Activated naive CD4-positive, alpha-beta T cell treated with anti-CD3 and anti-CD28 coated beads for 36 hours (primary cell): ENCODE results near the gene ABCG1. TPM values are rescaled to one million over a fixed set of nuclear protein-coding genes. Genes with fewer than 3 reads are reported as not detected.

ENCODE experiments used
- CTCF ChIA-PET: fragments of 350-600 bp; sonication (Branson Sonifier 250); formaldehyde crosslinking; loops from one replicate; lab custom pipeline; 2021; ENCODE audit warnings: antibody characterized with exemption; lab: Charles Lee
- DNase-seq: peaks from one replicate; pipeline ENCODE4 v3.0.0-alpha.2; 2020
- H3K27ac Mint-ChIP-seq: one replicate; pipeline ENCODE4 v1.8.0; 2021; ENCODE audit warnings: mild to moderate bottlenecking, mixed read lengths
- H3K27me3 Mint-ChIP-seq: one replicate; pipeline ENCODE4 v1.8.0; 2021; ENCODE audit warnings: low read depth, mixed read lengths
- H3K36me3 Mint-ChIP-seq: one replicate; pipeline ENCODE4 v1.8.0; 2021; ENCODE audit warnings: low read depth, mixed read lengths
- H3K4me1 Mint-ChIP-seq: one replicate; pipeline ENCODE4 v1.8.0; 2021; ENCODE audit warnings: low read depth, mixed read lengths
- H3K4me3 Mint-ChIP-seq: one replicate; pipeline ENCODE4 v1.8.0; 2021; ENCODE audit warnings: mild to moderate bottlenecking, moderate library complexity, mixed read lengths
- H3K9me3 Mint-ChIP-seq: one replicate; pipeline ENCODE4 v1.8.0; 2021; ENCODE audit warnings: mixed read lengths
- intact Hi-C: fragments of 100-400 bp; cut with micrococcal nuclease; formaldehyde crosslinking; loops from one replicate; pipeline ENCODE4 v1.15.1; 2023
- total RNA-seq, 2 experiments: library from RNA; stranded (reverse); gene quantifications; one replicate each; pipeline ENCODE4 v1.2.3, GENCODE V29; 2021

Gene ABCG1
- total RNA-seq, 2 experiments from 2014 or later: 27.8 to 28.7 TPM

DNA sequence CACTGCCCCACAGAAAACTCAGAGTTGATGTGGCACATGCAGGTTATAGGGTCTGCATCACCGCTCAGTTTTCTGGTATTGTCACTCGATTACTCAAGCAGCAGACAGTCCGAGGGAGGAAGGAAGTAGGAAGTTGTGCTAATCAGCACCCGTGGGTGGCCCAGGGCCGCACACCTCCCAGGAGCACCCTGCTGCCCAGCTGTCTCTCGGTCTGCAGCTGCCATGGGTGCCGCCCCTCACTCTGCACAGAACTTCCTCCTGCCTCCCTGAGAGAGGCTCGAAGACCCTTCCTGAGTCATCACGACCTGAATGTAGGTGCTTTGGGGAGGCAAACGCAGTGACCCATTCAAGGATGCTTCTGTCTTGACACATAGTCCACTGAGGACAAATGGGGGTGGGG, 100.4 kb downstream of the ABCG1 start:
- DNase-seq: no peak
- Mint-ChIP-seq H3K4me1 (peaks cover 2% of the 10 kb centered on the region), H3K4me3 (no peak overlapping the region), H3K27ac (no peak overlapping the region), H3K36me3 (no peaks in the 10 kb centered on the region), H3K27me3 (peaks cover 3% of the 10 kb centered on the region), H3K9me3 (no peaks in the 10 kb centered on the region)
- intact Hi-C loops: no loop called here
- CTCF ChIA-PET: interaction anchor here (1.0 kb wide), 1 partner anchor 174 kb away, joined by 4 read pairs; no protein-coding TSS in a partner anchor

DNA sequence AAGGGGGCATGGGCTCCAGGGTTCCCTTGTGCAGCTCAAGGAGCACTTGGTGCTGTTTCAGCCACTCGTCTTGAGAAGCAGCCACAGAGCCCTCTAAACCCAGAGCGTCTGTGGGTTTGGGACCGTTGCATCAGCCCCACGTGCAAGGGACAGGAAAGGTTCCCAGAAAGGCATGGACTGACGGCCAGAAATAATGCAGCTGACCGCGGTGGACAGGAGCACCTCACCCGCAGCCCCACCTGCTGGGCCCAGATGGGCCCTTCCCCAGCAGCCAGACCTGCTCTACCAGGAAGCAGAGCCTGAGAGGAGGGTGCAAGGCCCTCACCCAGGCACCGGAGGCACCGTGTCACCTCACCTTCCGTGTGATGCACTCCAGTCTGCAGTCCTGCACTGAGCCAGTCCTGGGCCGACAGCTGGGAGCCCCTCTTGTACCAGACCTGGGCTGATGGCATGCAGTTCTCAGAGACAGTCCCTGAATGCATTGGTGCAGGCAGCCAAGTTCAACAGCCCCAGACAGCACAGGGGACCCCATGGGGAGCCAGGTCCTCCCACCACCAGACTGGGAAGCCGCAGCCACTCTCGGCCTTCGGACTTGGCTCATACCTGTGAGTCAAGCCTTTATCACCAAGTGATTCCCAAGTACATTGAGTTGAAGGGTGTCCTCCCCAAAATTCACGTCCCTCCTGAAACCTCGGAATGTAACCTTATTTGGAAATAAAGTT, 101.1 kb downstream of the ABCG1 start:
- Mint-ChIP-seq H3K9me3 (no peaks in the 10 kb centered on the region), H3K4me1 (peaks cover 2% of the 10 kb centered on the region), H3K27ac (no peak overlapping the region), H3K36me3 (no peaks in the 10 kb centered on the region), H3K4me3 (no peak overlapping the region), H3K27me3 (peaks cover 3% of the 10 kb centered on the region)
- no peak for DNase-seq
- intact Hi-C loops: no loop called here
- CTCF ChIA-PET: interaction anchor here (0.7 kb wide), 1 partner anchor 229 kb away, joined by 3 read pairs; no protein-coding TSS in a partner anchor

DNA sequence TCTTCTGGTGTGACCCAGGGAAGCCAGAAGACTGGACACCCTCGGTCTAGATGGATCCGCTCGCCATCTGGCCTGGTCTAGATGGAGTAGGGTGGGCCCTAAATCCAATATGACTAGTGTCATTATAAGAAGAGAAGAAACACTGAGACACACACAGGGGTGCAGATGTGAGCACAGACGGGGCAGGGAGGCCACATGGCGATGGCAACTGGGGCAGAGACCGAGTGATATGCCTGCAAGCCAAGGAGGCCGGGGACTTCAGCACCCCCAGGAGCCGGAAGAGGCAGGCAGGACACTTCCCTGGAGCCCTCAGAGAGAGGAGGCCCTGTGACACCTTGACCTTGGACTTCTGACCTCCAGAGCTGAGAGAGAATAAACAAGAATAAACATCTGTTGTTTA, 101.9 kb downstream of the ABCG1 start:
- intact Hi-C loops: no loop called here

GRCh38 chr21:42321231-42321630, 102.3 kb downstream of the ABCG1 start:
- intact Hi-C loops: no loop called here
- Mint-ChIP-seq H3K27me3 (peaks cover 3% of the 10 kb centered on the region), H3K4me3 (no peak overlapping the region), H3K9me3 (no peaks in the 10 kb centered on the region), H3K36me3 (no peaks in the 10 kb centered on the region), H3K27ac (no peak overlapping the region), H3K4me1 (peaks cover 2% of the 10 kb centered on the region)
- DNase-seq: no peak
- CTCF ChIA-PET: no interaction called here

More for the DNA sequence above, 101.9 kb downstream of the ABCG1 start:
- no peaks in the 10 kb centered on the region for H3K36me3 Mint-ChIP-seq
- CTCF ChIA-PET: interaction anchor here (0.7 kb wide), 1 partner anchor 229 kb away, joined by 3 read pairs; no protein-coding TSS in a partner anchor
- no peak overlapping the region for H3K4me3 Mint-ChIP-seq
- peaks cover 2% of the 10 kb centered on the region for H3K4me1 Mint-ChIP-seq
- H3K27me3 Mint-ChIP-seq: peaks cover 3% of the 10 kb centered on the region
- DNase-seq: no peak
- H3K27ac Mint-ChIP-seq: no peak overlapping the region
- no peaks in the 10 kb centered on the region for H3K9me3 Mint-ChIP-seq

GRCh38 chr21:42321845-42322244, 102.9 kb downstream of the ABCG1 start:
- H3K36me3 Mint-ChIP-seq: no peaks in the 10 kb centered on the region
- no peak for DNase-seq
- H3K9me3 Mint-ChIP-seq: no peaks in the 10 kb centered on the region
- H3K4me1 Mint-ChIP-seq: peaks cover 2% of the 10 kb centered on the region
- peaks cover 3% of the 10 kb centered on the region for H3K27me3 Mint-ChIP-seq
- no peak overlapping the region for H3K27ac Mint-ChIP-seq
- CTCF ChIA-PET: interaction anchor here (1.0 kb wide), 1 partner anchor 129 kb away, joined by 6 read pairs; no protein-coding TSS in a partner anchor
- no peak overlapping the region for H3K4me3 Mint-ChIP-seq
- intact Hi-C loops: no loop called here

- no peaks in the 10 kb centered on the region for H3K36me3 Mint-ChIP-seq
- CTCF ChIA-PET: interaction anchor here (0.7 to 1.3 kb wide), 3 partner anchors 13 to 137 kb away, joined by 3 to 4 read pairs (median 3); no protein-coding TSS in a partner anchor
- intact Hi-C loops: no loop called here
Measured at GRCh38 chr21:42324896-42325295, 106.0 kb downstream of the ABCG1 start.

DNA sequence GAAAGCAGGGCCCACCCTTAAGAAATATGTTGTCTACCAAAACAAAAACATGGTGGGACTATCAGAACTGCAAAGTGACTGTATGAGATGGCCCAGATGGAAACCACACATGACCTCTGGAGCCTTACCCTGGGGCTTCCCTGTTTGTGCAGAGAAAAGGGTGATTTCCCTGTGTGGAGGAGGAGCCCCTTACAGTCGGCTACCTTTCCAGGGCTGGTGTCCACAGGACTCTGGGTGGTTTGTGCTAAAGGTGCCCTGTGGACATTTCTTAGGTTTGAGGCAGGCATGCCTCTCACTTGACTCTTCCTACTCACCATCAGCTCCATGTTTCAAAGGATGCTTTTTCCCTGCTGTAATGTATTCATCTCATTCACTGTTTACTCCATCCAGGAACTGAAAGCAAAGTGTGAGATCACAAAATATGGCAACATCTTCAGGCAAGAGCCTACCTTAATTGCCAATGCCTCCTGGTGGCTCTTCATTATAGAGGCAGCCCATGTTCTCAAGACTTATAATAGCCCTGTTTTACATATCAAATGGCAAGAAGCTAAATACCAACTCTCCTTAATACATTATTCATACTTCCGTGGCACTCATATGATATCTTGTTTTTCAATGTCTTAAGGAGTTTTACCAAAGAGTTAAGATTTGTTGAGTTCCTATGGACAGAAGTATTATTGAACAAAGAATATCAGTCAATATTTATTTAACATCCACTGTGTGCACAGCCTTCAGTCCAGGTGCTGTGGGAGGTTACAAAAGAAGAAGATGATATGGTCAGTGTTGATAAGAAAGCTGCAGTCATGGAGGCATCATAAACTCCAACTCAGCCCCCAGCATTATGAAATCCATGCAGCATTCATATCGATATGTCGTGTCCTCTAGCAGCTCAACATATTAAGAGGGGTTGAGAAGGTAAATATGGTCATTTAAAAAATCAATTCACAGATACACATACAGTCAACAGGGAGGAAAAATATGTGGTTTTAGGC, 111.7 kb downstream of the ABCG1 start:
- CTCF ChIA-PET: interaction anchor here (1.3 to 2.7 kb wide), 2 partner anchors 8 to 20 kb away, joined by 5 to 7 read pairs; no protein-coding TSS in a partner anchor
- Mint-ChIP-seq H3K4me3 (no peak overlapping the region), H3K4me1 (no peaks in the 10 kb centered on the region), H3K27ac (no peak overlapping the region), H3K27me3 (no peaks in the 10 kb centered on the region), H3K36me3 (no peaks in the 10 kb centered on the region), H3K9me3 (peaks cover 13% of the 10 kb centered on the region)
- intact Hi-C loops: loop anchor here (10.0 kb wide), 1 partner anchor 186 kb away; no protein-coding TSS in a partner anchor
- DNase-seq: no peak

More at GRCh38 chr21:42324896-42325295, 106.0 kb downstream of the ABCG1 start:
- no peaks in the 10 kb centered on the region for H3K27me3 Mint-ChIP-seq
- H3K4me1 Mint-ChIP-seq: no peaks in the 10 kb centered on the region
- H3K27ac Mint-ChIP-seq: no peak overlapping the region
- DNase-seq: no peak
- H3K4me3 Mint-ChIP-seq: no peak overlapping the region
- no peaks in the 10 kb centered on the region for H3K9me3 Mint-ChIP-seq

DNA sequence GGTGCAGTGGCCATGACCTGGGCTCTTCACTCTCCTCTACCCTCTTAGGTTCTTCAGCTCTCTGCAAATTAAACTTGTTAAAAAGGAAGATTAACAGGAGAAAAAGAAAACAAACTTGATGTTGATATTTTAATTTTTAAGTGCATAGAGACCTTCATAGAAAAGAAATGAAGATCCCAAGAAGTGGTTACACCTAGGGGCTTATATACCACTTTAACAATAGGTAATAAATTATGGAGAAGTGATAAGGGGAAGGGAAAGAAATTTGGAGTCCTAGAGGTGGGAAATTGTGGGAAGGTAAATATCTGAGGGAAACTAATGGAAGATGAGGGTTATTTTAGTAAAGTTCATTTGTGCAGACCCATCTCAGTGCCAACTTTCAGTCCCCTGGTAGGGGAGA, 112.7 kb downstream of the ABCG1 start:
- Mint-ChIP-seq H3K36me3 (no peaks in the 10 kb centered on the region), H3K4me1 (no peaks in the 10 kb centered on the region), H3K9me3 (peaks cover 13% of the 10 kb centered on the region), H3K4me3 (no peak overlapping the region), H3K27ac (no peak overlapping the region), H3K27me3 (no peaks in the 10 kb centered on the region)
- DNase-seq: no peak
- CTCF ChIA-PET: interaction anchor here (2.7 kb wide), 1 partner anchor 21 kb away, joined by 7 read pairs; no protein-coding TSS in a partner anchor
- intact Hi-C loops: loop anchor here (10.0 kb wide), 1 partner anchor 187 kb away; no protein-coding TSS in a partner anchor

- CTCF ChIA-PET: interaction anchor here (1.0 kb wide), 1 partner anchor 70 kb away, joined by 3 read pairs; no protein-coding TSS in a partner anchor
- no peak for DNase-seq
- intact Hi-C loops: loop anchor here (10.0 kb wide), 1 partner anchor 188 kb away; no protein-coding TSS in a partner anchor
- Mint-ChIP-seq H3K4me1 (peaks cover 1% of the 10 kb centered on the region), H3K4me3 (no peak overlapping the region), H3K36me3 (no peaks in the 10 kb centered on the region), H3K27ac (no peak overlapping the region), H3K9me3 (peaks cover 13% of the 10 kb centered on the region), H3K27me3 (no peaks in the 10 kb centered on the region)
Measured at GRCh38 chr21:42332557-42333317, 113.8 kb downstream of the ABCG1 start.

- no peaks in the 10 kb centered on the region for H3K36me3 Mint-ChIP-seq
- intact Hi-C loops: loop anchor here (10.0 kb wide), 1 partner anchor 191 kb away; no protein-coding TSS in a partner anchor
- H3K27me3 Mint-ChIP-seq: no peaks in the 10 kb centered on the region
- H3K4me1 Mint-ChIP-seq: peaks cover 8% of the 10 kb centered on the region
- CTCF ChIA-PET: interaction anchor here (0.7 to 4.1 kb wide), 6 partner anchors 26 to 115 kb away, joined by 3 to 30 read pairs (median 6); partner anchors contain the start of gene TFF1
- DNase-seq: no peak
- H3K27ac Mint-ChIP-seq: no peak overlapping the region
- H3K4me3 Mint-ChIP-seq: no peak overlapping the region
- peaks cover 11% of the 10 kb centered on the region for H3K9me3 Mint-ChIP-seq
Measured at GRCh38 chr21:42336054-42336453, 117.1 kb downstream of the ABCG1 start.

DNA sequence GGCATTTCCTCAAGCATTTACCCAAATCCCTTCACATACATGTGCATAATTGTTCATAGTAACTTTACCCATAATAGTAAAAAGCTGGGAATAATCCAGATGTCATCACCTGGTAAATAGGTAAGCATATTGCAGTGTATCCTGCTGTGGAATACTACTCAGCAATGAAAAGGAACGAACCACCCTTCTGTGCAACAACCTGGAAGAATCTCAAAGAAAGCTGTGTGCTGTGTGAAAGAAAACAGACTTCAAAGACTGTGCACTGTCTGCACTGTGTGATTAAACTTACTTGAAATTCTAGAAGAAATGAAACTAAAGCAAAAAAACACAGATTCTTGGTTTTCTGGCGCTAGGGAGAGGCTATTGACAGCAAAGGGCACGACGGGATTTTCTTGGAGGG, 118.3 kb downstream of the ABCG1 start:
- Mint-ChIP-seq H3K4me1 (peaks cover 8% of the 10 kb centered on the region), H3K4me3 (no peak overlapping the region), H3K27me3 (no peaks in the 10 kb centered on the region), H3K9me3 (peaks cover under 1% of the 10 kb centered on the region), H3K27ac (no peak overlapping the region), H3K36me3 (no peaks in the 10 kb centered on the region)
- CTCF ChIA-PET: interaction anchor here (1.0 to 4.1 kb wide), 17 partner anchors 8 to 481 kb away, joined by 3 to 30 read pairs (median 6); partner anchors contain the start of genes TFF2 and UBASH3A
- intact Hi-C loops: loop anchor here (10.0 kb wide), 1 partner anchor 192 kb away; no protein-coding TSS in a partner anchor
- no peak for DNase-seq
